Fibroblast of skin of scalp (primary cell): ENCODE data around the gene CCDC134.
"Not testable (repeated sequence)": the region's sequence is repeated elsewhere in the genome, so short reads cannot be mapped to it uniquely, and the experiment has no call there.

Experiments
- DNase-seq: peaks from one replicate; pipeline ENCODE4 v3.0.0-alpha.2; 2013

Gene CCDC134

GRCh38 chr22:41825376-41825775 lies 24.9 kb downstream of the CCDC134 start:
- no peak for DNase-seq

DNA sequence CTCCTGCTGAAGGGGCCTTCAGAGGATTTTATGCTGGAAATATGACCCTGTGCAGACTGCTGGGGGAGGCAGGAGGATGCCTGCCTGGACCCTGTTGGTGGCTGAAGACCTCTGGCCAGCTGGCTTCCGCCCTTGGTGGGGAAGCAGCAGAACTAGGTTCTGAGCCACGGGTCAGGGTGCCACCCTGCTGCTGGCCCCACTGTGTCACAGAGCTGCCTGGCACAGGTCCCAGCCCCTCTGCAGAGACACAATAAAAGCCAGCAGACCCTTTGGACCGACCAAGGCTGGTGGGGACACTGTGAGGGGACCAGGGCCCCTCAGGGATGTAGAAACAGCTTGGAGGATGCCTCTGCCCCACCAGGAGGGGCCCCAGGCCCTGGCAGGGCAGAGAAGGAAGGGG lies 25.5 kb downstream of the CCDC134 start:
- DNase-seq, result no peak

DNA sequence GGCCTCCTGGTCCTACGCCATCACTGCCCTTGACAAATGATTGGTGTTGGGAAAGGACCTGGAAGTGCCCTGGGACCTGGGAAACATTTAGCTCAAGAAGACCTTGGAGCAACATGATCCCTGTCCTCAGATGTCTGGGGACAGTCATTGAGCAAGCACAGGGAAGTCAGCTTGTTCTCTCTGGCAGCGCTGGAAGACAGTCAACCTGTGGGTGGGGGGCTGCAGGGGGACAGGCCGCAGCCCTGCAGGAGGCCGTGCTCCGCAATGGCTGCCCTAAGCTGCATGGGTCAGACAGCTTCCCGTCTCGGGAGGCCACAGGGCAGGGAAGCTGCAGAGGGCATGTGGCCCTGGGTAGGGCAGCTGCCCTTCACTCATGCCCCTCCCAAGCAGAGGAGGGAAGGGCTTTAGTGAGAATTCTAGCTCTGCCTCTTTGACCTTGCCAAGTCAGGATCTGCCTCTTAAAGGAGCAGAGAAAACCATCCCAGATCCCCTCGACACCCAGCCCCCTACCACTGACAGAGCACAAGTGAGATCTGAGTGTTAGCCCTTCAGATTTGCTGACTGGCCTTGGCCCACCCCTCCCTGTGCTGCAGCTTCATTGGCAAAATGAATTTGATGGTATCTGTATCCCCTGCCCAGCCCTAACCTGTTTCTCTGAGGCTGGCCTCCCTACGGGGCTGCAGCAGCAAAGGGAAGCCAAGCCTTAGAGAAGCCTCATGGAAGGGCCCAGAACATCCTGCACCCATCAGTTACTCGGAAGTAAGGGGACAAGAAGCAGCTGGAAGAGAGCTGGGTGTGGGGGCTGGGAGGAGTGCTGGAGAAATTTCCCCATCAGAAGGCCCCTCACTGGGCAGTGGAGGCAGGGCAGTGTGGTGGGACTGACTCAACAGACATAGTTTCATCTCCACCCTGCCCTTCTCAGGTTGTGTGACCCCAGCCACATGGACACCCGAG lies 26.2 kb downstream of the CCDC134 start:
- DNase-seq, result no peak

GRCh38 chr22:41827671-41828070 lies 27.2 kb downstream of the CCDC134 start:
- no peak for DNase-seq

DNA sequence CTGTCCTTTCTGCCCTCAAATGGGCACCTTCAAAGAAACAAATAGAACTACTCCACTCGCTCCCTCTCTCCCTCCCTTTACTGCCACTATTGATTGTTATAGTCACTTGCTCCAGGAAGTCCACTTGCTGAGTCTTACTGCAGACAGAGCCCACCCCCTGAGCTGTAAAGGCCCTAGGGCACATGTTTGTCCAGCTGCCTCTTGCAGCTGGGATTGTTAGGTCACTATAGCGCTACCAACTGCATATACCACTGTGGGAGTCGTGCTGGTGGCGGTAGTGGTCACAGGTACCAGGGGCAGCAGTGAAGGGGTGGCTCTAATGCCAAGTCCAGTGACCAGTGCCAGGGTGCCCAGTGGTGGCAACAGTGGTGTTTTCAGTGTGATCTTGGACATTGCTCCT lies 28.0 kb downstream of the CCDC134 start:
- no peak for DNase-seq

DNA sequence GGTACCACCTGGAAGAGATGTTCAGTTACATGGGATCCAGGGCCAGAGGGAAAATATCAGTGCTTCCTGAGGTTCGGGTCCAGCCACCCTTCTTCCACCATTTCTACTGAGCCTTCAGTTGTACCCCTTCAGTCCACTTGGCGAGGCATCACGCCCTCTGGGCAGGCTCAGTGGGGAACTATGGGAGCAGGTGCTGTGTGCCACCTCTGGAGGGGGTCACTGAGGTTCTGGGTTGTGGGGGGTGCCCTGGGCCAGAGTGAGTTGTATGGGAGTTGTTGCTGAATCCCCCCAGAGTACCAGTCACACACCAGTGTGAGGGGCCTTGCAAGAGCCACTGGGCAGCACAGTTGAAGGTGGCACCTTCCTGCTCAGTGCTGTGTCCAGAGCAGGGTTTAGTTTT lies 29.7 kb downstream of the CCDC134 start:
- DNase-seq, result no peak

DNA sequence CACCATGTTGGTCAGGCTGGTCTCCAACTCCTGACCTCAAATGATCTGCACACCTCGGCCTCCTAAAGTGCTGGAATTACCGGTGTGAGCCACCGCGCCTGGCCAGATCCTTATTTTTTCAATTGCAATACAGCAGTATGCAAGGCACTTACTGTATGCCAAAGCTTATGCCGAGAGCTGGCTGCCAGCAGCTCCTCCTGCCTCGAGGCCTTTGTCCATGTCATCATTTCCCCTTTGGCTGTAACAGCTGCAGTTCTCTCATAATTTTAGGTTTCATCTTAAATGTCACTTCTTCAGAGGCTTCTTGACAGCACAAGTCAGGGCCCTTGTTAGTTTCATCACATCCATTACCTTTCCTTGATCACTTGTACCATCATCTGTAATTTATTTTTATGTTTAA lies 30.9 kb downstream of the CCDC134 start:
- DNase-seq, result no peak

GRCh38 chr22:41831828-41832552 lies 31.5 kb downstream of the CCDC134 start:
- DNase-seq, result no peak

DNA sequence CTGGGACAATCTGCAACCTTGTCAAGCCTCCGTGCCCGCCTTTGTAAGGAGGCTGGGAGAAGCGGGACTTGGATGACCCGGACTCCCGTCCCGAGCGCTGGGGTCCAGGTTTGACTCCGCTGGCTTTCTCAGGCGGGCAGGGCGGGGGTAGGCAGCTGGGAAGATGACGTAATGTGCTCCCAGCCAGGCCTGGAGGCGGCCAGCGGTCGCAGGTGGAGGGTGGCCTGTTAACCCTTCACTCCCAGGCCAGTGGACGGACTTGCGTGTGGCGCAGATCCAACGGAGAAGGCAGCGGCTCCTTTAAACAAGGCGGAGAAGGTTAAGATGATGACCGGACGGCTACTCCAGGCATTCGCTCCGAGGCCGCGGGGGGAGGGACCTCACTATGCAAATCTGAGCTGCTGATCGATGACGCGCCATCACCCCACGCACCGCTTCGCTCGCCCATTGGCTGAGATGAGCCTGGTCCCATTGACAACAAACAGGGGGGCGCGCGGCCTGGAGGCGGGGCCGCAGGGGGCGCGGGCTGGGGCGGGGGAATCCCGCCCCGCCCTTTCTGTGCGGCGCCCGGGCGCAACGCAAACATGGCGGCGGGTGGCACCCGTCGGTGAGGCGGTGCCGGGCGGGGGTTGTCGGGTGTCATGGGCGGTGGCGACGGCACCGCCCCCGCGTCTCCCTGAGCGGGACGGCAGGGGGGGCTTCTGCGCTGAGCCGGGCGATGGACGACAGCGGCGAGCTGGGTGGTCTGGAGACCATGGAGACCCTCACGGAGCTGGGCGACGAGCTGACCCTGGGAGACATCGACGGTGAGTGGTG lies 32.3 kb downstream of the CCDC134 start, which contains the start of gene SREBF2:
Gene SREBF2 (plus strand): TSS at position 553 of the 816 bp plus-strand sequence. CDS start 166 bp downstream, at position 719.
- DNase-seq, result peak; percentile 99

- DNase-seq, result no peak
Measured at GRCh38 chr22:41833369-41834004, 33.0 kb downstream of the CCDC134 start.

DNA sequence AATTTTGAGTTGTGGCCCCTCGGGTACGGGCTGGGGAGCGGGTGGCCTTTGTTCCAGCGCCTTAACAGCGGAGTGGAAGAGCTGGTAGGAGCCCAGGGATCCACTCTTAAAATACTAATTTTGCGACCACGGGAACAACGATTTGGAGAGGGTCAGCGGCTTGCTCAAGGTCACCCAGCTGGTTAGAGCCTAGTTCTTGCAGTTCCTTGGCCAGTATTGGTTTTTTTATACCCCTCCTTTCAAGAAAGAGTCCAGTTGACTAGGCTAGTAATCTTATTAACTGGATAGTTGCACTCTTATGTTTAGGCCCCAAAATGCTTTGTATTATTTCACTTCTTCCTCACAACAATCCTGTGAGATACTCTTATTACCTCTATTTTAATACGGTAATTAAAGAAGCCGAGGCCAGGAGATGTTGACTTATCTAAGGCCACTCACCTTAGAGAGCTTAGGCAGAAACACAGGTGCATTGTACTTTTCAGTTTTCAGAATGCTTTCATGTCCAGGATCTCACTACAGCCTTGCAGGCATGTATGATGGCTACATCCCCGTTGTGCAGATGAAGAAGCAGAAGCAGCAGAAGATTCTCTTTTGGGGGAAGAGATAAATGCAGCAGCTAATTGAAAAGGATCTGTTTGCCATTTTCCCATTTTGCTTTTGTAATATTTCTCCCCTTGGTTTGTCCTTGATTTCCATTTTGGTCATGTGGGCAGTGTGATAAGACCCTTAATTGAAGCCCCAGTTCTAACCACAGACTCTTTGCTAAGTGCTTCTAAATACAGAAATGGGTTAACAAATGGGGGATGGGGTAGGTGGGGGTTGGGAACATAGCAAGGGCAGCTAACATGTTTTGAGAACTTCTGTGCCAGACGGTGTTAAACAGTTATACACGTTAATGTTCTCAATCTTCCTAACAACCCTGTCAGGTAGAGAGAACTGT lies 33.8 kb downstream of the CCDC134 start:
- no peak for DNase-seq

DNA sequence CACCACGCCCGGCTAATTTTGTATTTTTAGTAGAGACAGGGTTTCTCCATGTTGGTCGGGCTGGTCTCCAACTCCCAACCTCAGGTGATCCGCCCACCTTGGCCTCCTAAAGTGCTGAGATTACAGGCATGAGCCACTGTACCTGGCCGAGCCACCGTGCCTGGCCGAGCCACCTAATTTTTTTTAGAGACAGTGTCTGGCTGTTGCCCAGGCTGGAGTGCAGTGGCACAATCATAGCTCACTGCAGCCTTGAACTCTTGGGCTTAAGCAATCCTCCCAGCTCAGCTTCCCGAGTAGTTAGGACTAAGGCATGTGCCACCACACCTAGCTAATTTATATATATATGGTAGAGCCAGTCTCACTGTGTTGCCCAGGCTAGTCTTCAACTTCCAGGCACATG lies 35.0 kb downstream of the CCDC134 start:
- DNase-seq, result not testable (repeated sequence)

- DNase-seq, result no peak
Measured at GRCh38 chr22:41836551-41836950, 36.1 kb downstream of the CCDC134 start.

DNA sequence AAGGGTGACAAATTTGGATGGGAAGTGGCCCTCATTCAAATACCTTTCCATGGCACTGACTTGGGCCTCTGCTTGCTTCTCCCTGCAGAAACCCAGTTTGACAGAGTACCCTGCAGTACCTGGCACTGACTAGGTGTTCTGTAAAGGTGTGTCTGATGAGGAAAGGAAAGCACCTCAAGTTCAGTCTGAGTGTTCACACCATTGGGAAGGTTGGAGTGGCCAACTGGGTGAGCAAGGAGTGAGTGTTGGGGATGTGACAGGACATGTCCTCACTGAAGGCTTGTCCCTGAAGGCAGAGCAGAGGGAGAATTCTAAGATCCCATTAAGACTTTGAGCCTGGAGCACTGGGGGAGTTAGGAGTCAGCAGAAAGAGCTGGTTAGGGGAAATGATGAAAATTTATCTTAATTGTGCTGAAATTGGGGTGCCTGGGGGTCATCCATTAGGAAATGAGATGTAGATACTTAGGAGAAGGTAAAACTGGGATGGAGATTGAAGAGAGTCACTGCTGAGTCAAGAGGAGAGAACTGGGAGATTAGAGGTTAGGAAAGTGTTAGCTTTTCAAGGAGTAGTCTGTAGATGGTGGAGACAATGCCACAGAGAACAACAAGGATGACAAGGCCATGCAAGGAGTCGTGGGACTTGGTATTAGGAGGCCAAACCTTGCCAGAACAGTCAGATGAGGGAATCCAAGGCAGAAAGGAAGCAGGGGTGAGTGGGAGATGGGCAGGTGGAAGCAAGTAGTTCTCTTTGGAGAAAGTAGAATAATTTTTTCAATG lies 38.6 kb downstream of the CCDC134 start:
- no peak for DNase-seq

DNA sequence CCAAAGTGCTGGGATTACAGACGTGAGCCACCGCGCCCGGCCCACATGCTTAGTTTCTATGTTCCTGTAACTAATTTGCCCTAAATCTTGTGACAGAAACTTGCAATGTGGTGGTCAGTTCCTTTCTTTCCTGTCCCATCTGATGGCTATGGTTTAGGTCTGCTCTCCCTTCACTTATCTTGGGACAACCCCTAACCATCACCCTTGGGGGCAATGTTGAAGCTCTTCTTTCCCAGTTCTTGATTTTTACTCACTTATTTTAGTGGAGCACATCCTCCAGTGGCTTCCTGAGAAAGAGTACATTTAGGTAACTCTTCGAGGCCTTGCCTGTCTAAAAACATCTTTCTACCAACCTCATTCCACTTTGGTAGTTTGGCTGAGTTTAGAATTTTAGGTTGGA lies 39.7 kb downstream of the CCDC134 start:
- DNase-seq, result no peak

- DNase-seq, result no peak
Measured at GRCh38 chr22:41841085-41841712, 40.7 kb downstream of the CCDC134 start.

GRCh38 chr22:41842996-41843970 lies 42.8 kb downstream of the CCDC134 start:
- no peak for DNase-seq

GRCh38 chr22:41844036-41844435 lies 43.6 kb downstream of the CCDC134 start:
- DNase-seq, result no peak
